HCT116 (cell line): ENCODE results near the gene TFCP2L1. TPM values are rescaled to one million over a fixed set of nuclear protein-coding genes. Genes with fewer than 3 reads are reported as not detected.

Experiments
- ATAC-seq: fragments of 200-7000 bp; cut with Tn5 transposase; 2 replicates; pipeline ENCODE4 v1.9.1; 2020; ENCODE audit warnings: mild to moderate bottlenecking, moderate library complexity
- BruUV-seq: library from RNA; stranded (reverse); fragments of 400-500 nt; replicated peaks from 2 replicates; lab custom pipeline; 2021; lab: Mats Ljungman, UMichigan
- CTCF ChIA-PET: fragments of 300-600 bp; sonication (Branson Sonifier 250); formaldehyde crosslinking; loops from one replicate; lab custom pipeline; 2021; ENCODE audit warnings: antibody characterized with exemption; lab: Charles Lee
- POLR2A ChIA-PET: fragments of 300-600, 350-600 bp; sonication (Branson Sonifier 250); formaldehyde crosslinking; loops from one replicate; lab custom pipeline; 2021; ENCODE audit warnings: antibody characterized with exemption; lab: Charles Lee
- RAD21 ChIA-PET, 2 experiments: fragments of 300-600 bp; sonication (Branson Sonifier 250); formaldehyde crosslinking; loops; one replicate each; lab custom pipeline; 2023; ENCODE audit warnings: low total read pairs in 2 of 2; ENCODE audit not compliant: uncharacterized antibody in 2 of 2, unreplicated experiment in 2 of 2, low non-redundant PET in 1 of 2; lab: Charles Lee
- DNase-seq: peaks from one replicate; pipeline ENCODE4 v3.0.0-alpha.2; 2010; ENCODE audit warnings: low read depth, low spot score
- H2AFZ ChIP-seq: fragments of 200-600 bp; shearing (Covaris generic), sonication (generic); 2 replicates; pipeline ENCODE4 v1.6.1; 2017; ENCODE audit warnings: low read depth, mixed run types, mixed read lengths, antibody characterized with exemption, low read length; ENCODE audit not compliant: poor library complexity, severe bottlenecking
- H3K27ac ChIP-seq: 2 replicates; pipeline ENCODE4 v1.5.1; 2012; ENCODE audit warnings: low read depth, low read length
- H3K27me3 ChIP-seq: fragments of 200-600 bp; sonication (generic); 2 replicates; pipeline ENCODE4 v1.6.1; 2016; ENCODE audit warnings: mixed run types, low read length, mixed read lengths; ENCODE audit not compliant: insufficient read depth
- H3K36me3 ChIP-seq, 2 experiments: fragments of 200-500 bp in 1 of 2; fragments of 200-600 bp in 1 of 2; sonication (Bioruptor generic) in 1 of 2; sonication (generic) in 1 of 2; 2 replicates each; pipeline versions ENCODE4 v1.5.1 to v1.6.1; 2014 to 2016; ENCODE audit warnings: low read length in 2 of 2, inconsistent platforms in 1 of 2, mixed read lengths in 1 of 2, mixed run types in 1 of 2; ENCODE audit not compliant: insufficient read depth in 2 of 2, control insufficient read depth in 1 of 2
- H3K4me1 ChIP-seq, 2 experiments: fragments of 200-600 bp in 1 of 2; sonication (generic) in 1 of 2; 2 replicates each; pipeline versions ENCODE4 v1.5.1 to v1.6.1; 2012 to 2017; ENCODE audit warnings: low read length in 2 of 2, inconsistent platforms in 1 of 2, mild to moderate bottlenecking in 1 of 2, mixed read lengths in 1 of 2, mixed run types in 1 of 2, moderate library complexity in 1 of 2; ENCODE audit not compliant: insufficient read depth in 2 of 2, control insufficient read depth in 1 of 2
- H3K4me2 ChIP-seq: fragments of 200-600 bp; sonication (generic); 2 replicates; pipeline ENCODE4 v1.6.1; 2017; ENCODE audit warnings: mixed run types, low read length, mixed read lengths
- H3K4me3 ChIP-seq, 2 experiments: fragments of 200-600 bp in 1 of 2; sonication (generic) in 1 of 2; replicated peaks in 1 of 2; 2 replicates each; pipeline ENCODE4 v1.5.1; 2011 to 2016; ENCODE audit warnings: low read length in 2 of 2, control low read depth in 1 of 2, low read depth in 1 of 2, mild to moderate bottlenecking in 1 of 2, mixed read lengths in 1 of 2, mixed run types in 1 of 2
- H3K79me2 ChIP-seq: fragments of 200-600 bp; sonication (generic); 2 replicates; pipeline ENCODE4 v1.6.1; 2017; ENCODE audit warnings: mild to moderate bottlenecking, mixed run types, low read length, moderate library complexity, mixed read lengths; ENCODE audit not compliant: insufficient read depth
- H3K9ac ChIP-seq: fragments of 200-600 bp; sonication (generic); 2 replicates; pipeline ENCODE4 v1.6.1; 2016; ENCODE audit warnings: low read length, mixed read lengths
- H3K9me2 ChIP-seq: fragments of 200-600 bp; sonication (generic), shearing (Covaris generic); 2 replicates; pipeline ENCODE4 v1.6.1; 2017; ENCODE audit warnings: mixed run types, mild to moderate bottlenecking, moderate library complexity; ENCODE audit not compliant: insufficient read depth
- H3K9me3 ChIP-seq, 2 experiments: fragments of 200-500 bp in 1 of 2; fragments of 200-600 bp in 1 of 2; sonication (Bioruptor generic) in 1 of 2; sonication (generic) in 1 of 2; 2 replicates each; pipeline ENCODE4 v1.6.1; 2014 to 2017; ENCODE audit warnings: low read length in 2 of 2, mixed read lengths in 2 of 2, inconsistent platforms in 1 of 2, low read depth in 1 of 2, mild to moderate bottlenecking in 1 of 2, mixed run types in 1 of 2, moderate library complexity in 1 of 2; ENCODE audit not compliant: control insufficient read depth in 1 of 2, insufficient read depth in 1 of 2
- H4K20me1 ChIP-seq: fragments of 200-600 bp; sonication (generic), shearing (Covaris generic); 2 replicates; pipeline ENCODE4 v1.6.1; 2017; ENCODE audit warnings: mixed run types, mild to moderate bottlenecking, moderate library complexity; ENCODE audit not compliant: insufficient read depth
- CBX3 ChIP-seq: IDR thresholded peaks from 2 replicates; pipeline ENCODE4 v1.6.1; 2012; ENCODE audit warnings: low read depth
- EGR1 ChIP-seq: IDR thresholded peaks from 2 replicates; pipeline ENCODE4 v1.6.1; 2012; ENCODE audit warnings: low read depth
- EZH2 ChIP-seq: fragments of 200-600 bp; sonication (generic); IDR thresholded peaks from 2 replicates; pipeline ENCODE4 v1.6.1; 2017; ENCODE audit warnings: antibody characterized with exemption, mixed run types
- FOSL1 ChIP-seq: IDR thresholded peaks from 2 replicates; pipeline ENCODE4 v1.6.1; 2012; ENCODE audit warnings: low read depth
- JUND ChIP-seq: IDR thresholded peaks from 2 replicates; pipeline ENCODE4 v1.6.1; 2012
- POLR2A ChIP-seq: IDR thresholded peaks from 2 replicates; pipeline ENCODE4 v1.7.0; 2011; ENCODE audit warnings: borderline replicate concordance; ENCODE audit not compliant: insufficient read depth, insufficient read length; ENCODE audit errors: extremely low read depth
- POLR2AphosphoS5 ChIP-seq: IDR thresholded peaks from 2 replicates; pipeline ENCODE4 v1.6.1; 2011; ENCODE audit warnings: mild to moderate bottlenecking, low read depth, low read length, moderate library complexity
- SIN3A ChIP-seq: IDR thresholded peaks from 2 replicates; pipeline ENCODE4 v1.6.1; 2012; ENCODE audit warnings: low read depth
- SP1 ChIP-seq: IDR thresholded peaks from 2 replicates; pipeline ENCODE4 v1.6.1; 2012; ENCODE audit warnings: low read depth
- SRF ChIP-seq: IDR thresholded peaks from 2 replicates; pipeline ENCODE4 v1.6.1; 2012; ENCODE audit warnings: low read depth
- ZNF274 ChIP-seq: fragments of 200-500 bp; sonication (Bioruptor generic); IDR thresholded peaks from 2 replicates; pipeline ENCODE4 v1.6.1; 2014; ENCODE audit warnings: mild to moderate bottlenecking, low read depth, low read length, inconsistent platforms
- intact Hi-C: fragments of 100-400 bp; cut with micrococcal nuclease; formaldehyde crosslinking; loops from 2 replicates; pipeline ENCODE4 v1.10.0; 2022
- total RNA-seq: library from RNA; stranded (reverse); gene quantifications from one replicate; pipeline ENCODE4 v1.2.1, GENCODE V29; 2021; ENCODE audit not compliant: unreplicated experiment
- TF ChIP-seq, protein P1 (sequence below), 3 experiments: fragments of 200-600 bp in 1 of 3; sonication (generic) in 1 of 3; IDR thresholded peaks in 2 of 3; conservative IDR thresholded peaks in 1 of 3; 2 replicates each; pipeline ENCODE4 v1.5.1; 2012 to 2017; ENCODE audit warnings: low read depth in 2 of 3, low read length in 2 of 3, antibody characterized with exemption in 1 of 3, borderline replicate concordance in 1 of 3, control low read depth in 1 of 3, mild to moderate bottlenecking in 1 of 3, mixed read lengths in 1 of 3, mixed run types in 1 of 3, moderate library complexity in 1 of 3; ENCODE audit not compliant: insufficient read depth in 1 of 3
- TF ChIP-seq, protein P2 (sequence below): IDR thresholded peaks from 2 replicates; pipeline ENCODE4 v1.6.1; 2012
- TF ChIP-seq, protein P3 (sequence below): IDR thresholded peaks from 2 replicates; pipeline ENCODE4 v1.6.1; 2012; ENCODE audit warnings: low read depth
- TF ChIP-seq, protein P4 (sequence below): IDR thresholded peaks from 2 replicates; pipeline ENCODE4 v1.6.1; 2011; ENCODE audit warnings: mild to moderate bottlenecking, low read length, moderate library complexity; ENCODE audit not compliant: insufficient replicate concordance; ENCODE audit errors: extremely low read depth

TFCP2L1 gene
- total RNA-seq, 1 experiment from 2014 or later, result 8.4 TPM

DNA sequence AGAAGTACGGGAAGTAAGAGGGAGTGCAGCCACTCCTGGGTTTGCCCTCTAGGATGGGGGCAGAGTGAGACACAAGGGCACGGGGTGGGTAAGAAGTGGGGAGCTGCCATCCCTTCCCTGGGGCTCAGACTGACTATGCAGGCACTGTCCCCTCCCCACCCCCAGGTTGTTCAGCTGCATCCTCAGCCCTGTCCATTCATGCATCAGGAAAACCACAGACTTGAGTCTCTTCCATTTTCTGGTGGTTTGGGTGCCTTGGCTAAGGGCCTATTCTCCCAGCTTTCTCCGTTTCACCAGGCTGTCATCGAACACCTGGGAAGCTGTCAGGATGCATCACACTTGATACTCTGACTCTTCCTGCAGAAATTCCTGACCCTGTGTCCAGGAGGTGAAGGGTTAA is 111.9 kb downstream of the TFCP2L1 start (continued):
- TF ChIP-seq EZH2 (no peak), CBX3 (no peak), SP1 (no peak)
- TF ChIP-seq, protein P1, sequence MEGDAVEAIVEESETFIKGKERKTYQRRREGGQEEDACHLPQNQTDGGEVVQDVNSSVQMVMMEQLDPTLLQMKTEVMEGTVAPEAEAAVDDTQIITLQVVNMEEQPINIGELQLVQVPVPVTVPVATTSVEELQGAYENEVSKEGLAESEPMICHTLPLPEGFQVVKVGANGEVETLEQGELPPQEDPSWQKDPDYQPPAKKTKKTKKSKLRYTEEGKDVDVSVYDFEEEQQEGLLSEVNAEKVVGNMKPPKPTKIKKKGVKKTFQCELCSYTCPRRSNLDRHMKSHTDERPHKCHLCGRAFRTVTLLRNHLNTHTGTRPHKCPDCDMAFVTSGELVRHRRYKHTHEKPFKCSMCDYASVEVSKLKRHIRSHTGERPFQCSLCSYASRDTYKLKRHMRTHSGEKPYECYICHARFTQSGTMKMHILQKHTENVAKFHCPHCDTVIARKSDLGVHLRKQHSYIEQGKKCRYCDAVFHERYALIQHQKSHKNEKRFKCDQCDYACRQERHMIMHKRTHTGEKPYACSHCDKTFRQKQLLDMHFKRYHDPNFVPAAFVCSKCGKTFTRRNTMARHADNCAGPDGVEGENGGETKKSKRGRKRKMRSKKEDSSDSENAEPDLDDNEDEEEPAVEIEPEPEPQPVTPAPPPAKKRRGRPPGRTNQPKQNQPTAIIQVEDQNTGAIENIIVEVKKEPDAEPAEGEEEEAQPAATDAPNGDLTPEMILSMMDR (IDR thresholded peaks at IDR 0.05 in 2 of 3, conservative IDR thresholded peaks at IDR 0.05 in 1 of 3; ENCODE audit: borderline replicate concordance in 1 of 3, insufficient read depth in 1 of 3, low read depth in 2 of 3, low read length in 2 of 3), result no peak
- TF ChIP-seq, protein P2, sequence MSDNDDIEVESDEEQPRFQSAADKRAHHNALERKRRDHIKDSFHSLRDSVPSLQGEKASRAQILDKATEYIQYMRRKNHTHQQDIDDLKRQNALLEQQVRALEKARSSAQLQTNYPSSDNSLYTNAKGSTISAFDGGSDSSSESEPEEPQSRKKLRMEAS, result no peak

DNA sequence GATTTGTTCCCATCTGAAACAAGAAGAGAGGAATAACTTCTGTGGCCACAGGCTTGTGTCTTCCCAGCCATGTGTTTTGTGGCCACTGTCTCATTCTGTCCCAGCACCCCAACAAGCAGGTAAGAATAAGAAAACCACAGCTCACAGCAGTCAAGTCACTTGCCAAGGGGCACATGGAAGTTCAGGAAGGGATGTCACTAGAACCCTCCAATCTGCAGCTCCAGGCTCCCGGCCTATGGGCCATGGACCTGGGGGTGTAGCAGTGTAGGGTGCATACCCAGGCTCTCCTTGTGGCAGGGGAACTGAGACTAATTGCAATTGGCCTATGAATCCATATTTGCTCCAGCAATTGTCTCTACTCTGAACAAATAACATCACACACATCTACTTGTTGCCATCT is 112.5 kb downstream of the TFCP2L1 start:
- H3K36me3 ChIP-seq, result no peaks in the 10 kb centered on the region
- no peak overlapping the region for H2AFZ ChIP-seq
- TF ChIP-seq SP1 (no peak), CBX3 (no peak), POLR2AphosphoS5 (no peak), FOSL1 (no peak), EZH2 (no peak), JUND (no peak), SRF (no peak), EGR1 (no peak), SIN3A (no peak), ZNF274 (no peak), POLR2A (no peak)
- TF ChIP-seq, protein P3, sequence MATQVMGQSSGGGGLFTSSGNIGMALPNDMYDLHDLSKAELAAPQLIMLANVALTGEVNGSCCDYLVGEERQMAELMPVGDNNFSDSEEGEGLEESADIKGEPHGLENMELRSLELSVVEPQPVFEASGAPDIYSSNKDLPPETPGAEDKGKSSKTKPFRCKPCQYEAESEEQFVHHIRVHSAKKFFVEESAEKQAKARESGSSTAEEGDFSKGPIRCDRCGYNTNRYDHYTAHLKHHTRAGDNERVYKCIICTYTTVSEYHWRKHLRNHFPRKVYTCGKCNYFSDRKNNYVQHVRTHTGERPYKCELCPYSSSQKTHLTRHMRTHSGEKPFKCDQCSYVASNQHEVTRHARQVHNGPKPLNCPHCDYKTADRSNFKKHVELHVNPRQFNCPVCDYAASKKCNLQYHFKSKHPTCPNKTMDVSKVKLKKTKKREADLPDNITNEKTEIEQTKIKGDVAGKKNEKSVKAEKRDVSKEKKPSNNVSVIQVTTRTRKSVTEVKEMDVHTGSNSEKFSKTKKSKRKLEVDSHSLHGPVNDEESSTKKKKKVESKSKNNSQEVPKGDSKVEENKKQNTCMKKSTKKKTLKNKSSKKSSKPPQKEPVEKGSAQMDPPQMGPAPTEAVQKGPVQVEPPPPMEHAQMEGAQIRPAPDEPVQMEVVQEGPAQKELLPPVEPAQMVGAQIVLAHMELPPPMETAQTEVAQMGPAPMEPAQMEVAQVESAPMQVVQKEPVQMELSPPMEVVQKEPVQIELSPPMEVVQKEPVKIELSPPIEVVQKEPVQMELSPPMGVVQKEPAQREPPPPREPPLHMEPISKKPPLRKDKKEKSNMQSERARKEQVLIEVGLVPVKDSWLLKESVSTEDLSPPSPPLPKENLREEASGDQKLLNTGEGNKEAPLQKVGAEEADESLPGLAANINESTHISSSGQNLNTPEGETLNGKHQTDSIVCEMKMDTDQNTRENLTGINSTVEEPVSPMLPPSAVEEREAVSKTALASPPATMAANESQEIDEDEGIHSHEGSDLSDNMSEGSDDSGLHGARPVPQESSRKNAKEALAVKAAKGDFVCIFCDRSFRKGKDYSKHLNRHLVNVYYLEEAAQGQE, result no peak
- TF ChIP-seq, protein P1 (IDR thresholded peaks at IDR 0.05 in 2 of 3, conservative IDR thresholded peaks at IDR 0.05 in 1 of 3; ENCODE audit: borderline replicate concordance in 1 of 3, insufficient read depth in 1 of 3, low read depth in 2 of 3, low read length in 2 of 3), result no peak
- TF ChIP-seq, protein P4, sequence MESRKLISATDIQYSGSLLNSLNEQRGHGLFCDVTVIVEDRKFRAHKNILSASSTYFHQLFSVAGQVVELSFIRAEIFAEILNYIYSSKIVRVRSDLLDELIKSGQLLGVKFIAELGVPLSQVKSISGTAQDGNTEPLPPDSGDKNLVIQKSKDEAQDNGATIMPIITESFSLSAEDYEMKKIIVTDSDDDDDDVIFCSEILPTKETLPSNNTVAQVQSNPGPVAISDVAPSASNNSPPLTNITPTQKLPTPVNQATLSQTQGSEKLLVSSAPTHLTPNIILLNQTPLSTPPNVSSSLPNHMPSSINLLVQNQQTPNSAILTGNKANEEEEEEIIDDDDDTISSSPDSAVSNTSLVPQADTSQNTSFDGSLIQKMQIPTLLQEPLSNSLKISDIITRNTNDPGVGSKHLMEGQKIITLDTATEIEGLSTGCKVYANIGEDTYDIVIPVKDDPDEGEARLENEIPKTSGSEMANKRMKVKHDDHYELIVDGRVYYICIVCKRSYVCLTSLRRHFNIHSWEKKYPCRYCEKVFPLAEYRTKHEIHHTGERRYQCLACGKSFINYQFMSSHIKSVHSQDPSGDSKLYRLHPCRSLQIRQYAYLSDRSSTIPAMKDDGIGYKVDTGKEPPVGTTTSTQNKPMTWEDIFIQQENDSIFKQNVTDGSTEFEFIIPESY, result no peak
- ATAC-seq (no peak), DNase-seq (no peak)
- no peak overlapping the region for H3K27ac ChIP-seq
- ChIA-PET RAD21 (no interaction called here), POLR2A (no interaction called here), CTCF (no interaction called here)
- intact Hi-C loops, result no loop called here
- peaks cover 0 to 9% of the 10 kb centered on the region in 2 experiments; a peak in 2 of 4 replicates for H3K4me1 ChIP-seq
- no TSS peak for BruUV-seq
- H3K27me3 ChIP-seq, result no peaks in the 10 kb centered on the region
- H4K20me1 ChIP-seq, result no peaks in the 10 kb centered on the region
- H3K4me3 ChIP-seq, result no peak overlapping the region
- no peaks in the 10 kb centered on the region for H3K79me2 ChIP-seq
- no peak overlapping the region for H3K4me2 ChIP-seq
- no peaks in the 10 kb centered on the region for H3K9me2 ChIP-seq
- H3K9me3 ChIP-seq, result no peaks in the 10 kb centered on the region
- H3K9ac ChIP-seq, result no peak overlapping the region
